PFSK-1 (cell line): ENCODE data around the gene MRPL54.

ENCODE experiments used
- FOXP2 ChIP-seq: optimal IDR thresholded peaks from 2 replicates; pipeline ENCODE3; 2011; ENCODE audit warnings: borderline replicate concordance, control low read depth, inconsistent platforms; ENCODE audit not compliant: insufficient read depth; ENCODE audit errors: extremely low read length, extremely low read depth
- POLR2AphosphoS5 ChIP-seq: IDR thresholded peaks from 2 replicates; pipeline ENCODE4 v1.6.1; 2012; ENCODE audit warnings: low read depth, mild to moderate bottlenecking, control low read depth, low read length, moderate library complexity
- REST ChIP-seq, 2 experiments: IDR thresholded peaks; 2 replicates each; pipeline versions ENCODE4 v1.6.1 to v1.8.0; 2011 to 2012; ENCODE audit warnings: low read depth in 2 of 2, low read length in 2 of 2, control low read depth in 1 of 2, inconsistent platforms in 1 of 2, mild to moderate bottlenecking in 1 of 2, moderate library complexity in 1 of 2; ENCODE audit not compliant: insufficient read depth in 1 of 2
- SIN3A ChIP-seq: IDR thresholded peaks from 2 replicates; pipeline ENCODE4 v1.6.1; 2012; ENCODE audit warnings: mild to moderate bottlenecking, low read length, moderate library complexity, borderline replicate concordance; ENCODE audit not compliant: insufficient read depth
- TAF1 ChIP-seq: IDR thresholded peaks from 2 replicates; pipeline ENCODE4 v1.6.1; 2012; ENCODE audit warnings: low read length, control low read depth, borderline replicate concordance; ENCODE audit not compliant: insufficient read depth

GRCh38 chr19:3723883-3724282 is 38.6 kb upstream of the MRPL54 start:
- TF ChIP-seq POLR2AphosphoS5 (no peak), REST (IDR thresholded peaks at IDR 0.05; ENCODE audit: insufficient read depth in 1 of 2, low read depth in 2 of 2, low read length in 2 of 2) (no peak), SIN3A (no peak), TAF1 (no peak), FOXP2 (no peak)
